Measurements from ENCODE around the gene SMC1B. TPM values are rescaled to one million over a fixed set of nuclear protein-coding genes. Genes with fewer than 3 reads are reported as not detected.
"Not testable (repeated sequence)": the region's sequence is repeated elsewhere in the genome, so short reads cannot be mapped to it uniquely, and the experiment has no call there.

Gene SMC1B
- total RNA-seq, 1 donor from 2014 or later: not detected

DNA sequence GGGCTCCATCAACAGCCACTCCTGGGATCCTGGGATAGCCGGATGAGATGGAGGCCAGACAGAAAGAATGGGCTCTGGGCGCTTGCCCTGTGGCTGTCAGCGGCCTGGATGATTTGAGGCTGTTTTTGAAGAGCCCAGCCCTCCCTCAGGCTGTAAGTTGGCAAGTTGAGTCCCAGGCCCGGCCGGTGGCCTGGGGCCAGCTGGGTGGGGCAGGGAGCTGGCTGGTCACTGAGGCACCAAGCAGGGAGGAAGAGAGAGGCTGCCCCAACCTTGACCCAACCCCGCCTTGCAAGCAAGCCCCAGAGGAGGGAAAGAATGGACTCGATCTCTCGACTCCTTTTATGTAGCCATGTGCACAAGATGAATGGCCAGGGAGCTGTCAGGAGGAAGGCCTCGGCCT lies 35.0 kb upstream of the SMC1B start:
- no peak overlapping the region for H3K27ac Mint-ChIP-seq
- H3K36me3 Mint-ChIP-seq (ENCODE audit: insufficient read depth): no peaks in the 10 kb centered on the region
- no peak for DNase-seq (ENCODE audit: low spot score, unreplicated experiment)
- peaks cover 9% of the 10 kb centered on the region for H3K4me1 Mint-ChIP-seq (ENCODE audit: low read depth)
- TF ChIP-seq, protein P1, sequence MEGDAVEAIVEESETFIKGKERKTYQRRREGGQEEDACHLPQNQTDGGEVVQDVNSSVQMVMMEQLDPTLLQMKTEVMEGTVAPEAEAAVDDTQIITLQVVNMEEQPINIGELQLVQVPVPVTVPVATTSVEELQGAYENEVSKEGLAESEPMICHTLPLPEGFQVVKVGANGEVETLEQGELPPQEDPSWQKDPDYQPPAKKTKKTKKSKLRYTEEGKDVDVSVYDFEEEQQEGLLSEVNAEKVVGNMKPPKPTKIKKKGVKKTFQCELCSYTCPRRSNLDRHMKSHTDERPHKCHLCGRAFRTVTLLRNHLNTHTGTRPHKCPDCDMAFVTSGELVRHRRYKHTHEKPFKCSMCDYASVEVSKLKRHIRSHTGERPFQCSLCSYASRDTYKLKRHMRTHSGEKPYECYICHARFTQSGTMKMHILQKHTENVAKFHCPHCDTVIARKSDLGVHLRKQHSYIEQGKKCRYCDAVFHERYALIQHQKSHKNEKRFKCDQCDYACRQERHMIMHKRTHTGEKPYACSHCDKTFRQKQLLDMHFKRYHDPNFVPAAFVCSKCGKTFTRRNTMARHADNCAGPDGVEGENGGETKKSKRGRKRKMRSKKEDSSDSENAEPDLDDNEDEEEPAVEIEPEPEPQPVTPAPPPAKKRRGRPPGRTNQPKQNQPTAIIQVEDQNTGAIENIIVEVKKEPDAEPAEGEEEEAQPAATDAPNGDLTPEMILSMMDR (IDR thresholded peaks at IDR 0.05; ENCODE audit: unreplicated experiment): no peak
- no peak overlapping the region for H3K4me3 Mint-ChIP-seq (ENCODE audit: low read depth)
- H3K27me3 Mint-ChIP-seq: peaks cover 12% of the 10 kb centered on the region
- no peaks in the 10 kb centered on the region for H3K9me3 Mint-ChIP-seq (ENCODE audit: low read depth)

DNA sequence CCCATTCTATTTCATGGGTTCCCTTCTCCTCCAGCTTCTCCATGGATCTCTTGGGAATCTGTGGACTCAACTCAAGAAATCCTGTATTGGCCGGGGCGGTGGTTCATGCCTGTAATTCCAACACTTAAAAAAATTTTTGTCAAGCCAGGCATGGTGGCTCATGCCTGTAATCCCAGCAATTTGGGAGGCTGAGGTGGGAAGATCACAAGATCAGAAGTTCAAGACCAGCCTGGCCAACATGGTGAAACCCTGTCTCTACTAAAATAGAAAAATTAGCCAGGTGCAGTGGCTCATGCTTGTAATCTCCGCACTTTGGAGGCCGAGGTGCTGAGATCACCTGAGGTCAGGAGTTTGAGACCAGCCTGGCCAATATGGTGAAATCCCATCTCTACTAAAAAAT lies 34.2 kb upstream of the SMC1B start:
- not testable (repeated sequence) for H3K4me1 Mint-ChIP-seq (ENCODE audit: low read depth); H3K27ac Mint-ChIP-seq; DNase-seq (ENCODE audit: low spot score, unreplicated experiment); H3K4me3 Mint-ChIP-seq (ENCODE audit: low read depth); H3K36me3 Mint-ChIP-seq (ENCODE audit: insufficient read depth); H3K9me3 Mint-ChIP-seq (ENCODE audit: low read depth)
- peaks cover 12% of the 10 kb centered on the region for H3K27me3 Mint-ChIP-seq

DNA sequence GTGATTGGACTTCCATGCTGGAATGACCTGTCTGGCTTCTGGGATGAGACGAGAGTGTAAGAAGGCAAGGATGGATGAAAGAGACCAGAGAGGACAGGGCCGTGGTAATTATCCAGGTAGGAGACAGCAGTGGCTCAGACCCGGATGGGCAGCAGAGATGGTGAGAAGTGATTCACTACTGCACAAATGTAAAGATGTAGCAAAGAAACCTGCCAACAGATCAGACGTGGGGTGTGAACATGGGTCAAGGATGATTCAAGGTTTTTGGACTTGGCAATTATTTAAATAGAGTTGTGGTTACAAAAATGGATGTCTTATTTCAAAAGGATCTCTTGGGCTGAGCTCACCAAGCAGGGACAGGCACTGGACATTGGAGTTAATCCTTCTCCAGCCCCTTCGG lies 32.8 kb upstream of the SMC1B start:
- H3K4me3 Mint-ChIP-seq (ENCODE audit: low read depth): no peak overlapping the region
- H3K9me3 Mint-ChIP-seq (ENCODE audit: low read depth): no peaks in the 10 kb centered on the region
- peaks cover 7% of the 10 kb centered on the region for H3K27me3 Mint-ChIP-seq
- no peak for DNase-seq (ENCODE audit: low spot score, unreplicated experiment)
- no peak overlapping the region for H3K27ac Mint-ChIP-seq
- peaks cover 18% of the 10 kb centered on the region for H3K4me1 Mint-ChIP-seq (ENCODE audit: low read depth)
- no peaks in the 10 kb centered on the region for H3K36me3 Mint-ChIP-seq (ENCODE audit: insufficient read depth)
- TF ChIP-seq, protein P1 (IDR thresholded peaks at IDR 0.05; ENCODE audit: unreplicated experiment): no peak

DNA sequence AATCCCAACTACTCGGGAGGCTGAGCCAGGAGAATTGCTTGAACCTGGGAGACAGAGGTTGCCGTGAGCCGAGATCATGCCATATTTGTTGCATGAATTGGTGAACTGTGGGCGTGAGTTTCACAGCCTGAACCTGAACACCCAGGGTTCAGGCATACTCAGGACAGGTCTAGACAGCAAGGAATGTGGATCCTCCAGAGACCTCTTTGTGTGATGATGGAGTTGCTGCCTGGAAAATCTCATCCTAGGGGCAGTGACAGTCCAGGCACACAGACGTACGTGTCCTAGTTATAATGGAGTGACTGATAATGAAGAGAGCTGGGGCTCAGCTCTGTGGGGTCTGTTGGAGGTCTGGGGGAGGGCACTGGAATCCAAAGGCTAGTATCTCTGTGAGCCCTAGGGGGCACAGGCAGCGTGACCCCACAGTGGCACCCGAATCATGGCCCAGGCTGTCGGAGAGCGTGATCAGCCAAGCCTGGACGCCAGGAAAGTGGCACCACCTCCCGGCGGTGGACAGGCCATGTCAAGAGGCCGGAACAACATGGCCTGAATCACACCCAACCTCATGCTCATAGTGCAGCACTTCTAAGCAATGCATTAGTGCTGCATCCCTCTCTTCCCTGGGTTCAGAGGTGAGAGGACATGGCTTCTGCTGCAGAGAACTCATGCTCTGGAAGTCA lies 31.8 kb upstream of the SMC1B start:
- DNase-seq (ENCODE audit: low spot score, unreplicated experiment): no peak
- Mint-ChIP-seq H3K36me3 (ENCODE audit: insufficient read depth) (no peaks in the 10 kb centered on the region), H3K27ac (no peak overlapping the region), H3K4me3 (ENCODE audit: low read depth) (no peak overlapping the region), H3K27me3 (peaks cover 3% of the 10 kb centered on the region), H3K9me3 (ENCODE audit: low read depth) (no peaks in the 10 kb centered on the region), H3K4me1 (ENCODE audit: low read depth) (peaks cover 26% of the 10 kb centered on the region)
- TF ChIP-seq, protein P1 (IDR thresholded peaks at IDR 0.05; ENCODE audit: unreplicated experiment): no peak

DNA sequence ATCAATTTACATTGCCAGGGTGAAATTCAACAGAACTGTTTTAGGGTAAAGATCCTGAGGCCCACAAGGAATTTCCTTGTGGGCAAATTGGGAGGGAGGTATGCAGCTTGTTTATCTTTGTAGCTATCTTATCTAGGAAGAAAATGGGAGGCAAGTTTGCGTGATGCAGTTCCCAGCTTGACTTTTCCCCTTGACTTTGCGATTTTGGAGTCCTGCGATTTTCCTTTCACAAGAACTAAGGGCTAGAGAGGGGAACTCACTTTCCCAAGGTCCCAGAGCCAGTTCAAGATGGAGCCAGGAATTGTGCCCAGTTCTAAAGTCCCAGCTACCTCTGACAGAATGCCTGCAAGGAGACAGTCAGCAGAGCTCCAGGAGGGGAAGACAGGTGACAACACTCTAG lies 30.8 kb upstream of the SMC1B start:
- TF ChIP-seq, protein P1 (IDR thresholded peaks at IDR 0.05; ENCODE audit: unreplicated experiment): no peak
- Mint-ChIP-seq H3K27me3 (peaks cover 3% of the 10 kb centered on the region), H3K9me3 (ENCODE audit: low read depth) (no peaks in the 10 kb centered on the region), H3K4me1 (ENCODE audit: low read depth) (peaks cover 26% of the 10 kb centered on the region), H3K27ac (no peak overlapping the region), H3K36me3 (ENCODE audit: insufficient read depth) (no peaks in the 10 kb centered on the region), H3K4me3 (ENCODE audit: low read depth) (no peak overlapping the region)
- no peak for DNase-seq (ENCODE audit: low spot score, unreplicated experiment)

DNA sequence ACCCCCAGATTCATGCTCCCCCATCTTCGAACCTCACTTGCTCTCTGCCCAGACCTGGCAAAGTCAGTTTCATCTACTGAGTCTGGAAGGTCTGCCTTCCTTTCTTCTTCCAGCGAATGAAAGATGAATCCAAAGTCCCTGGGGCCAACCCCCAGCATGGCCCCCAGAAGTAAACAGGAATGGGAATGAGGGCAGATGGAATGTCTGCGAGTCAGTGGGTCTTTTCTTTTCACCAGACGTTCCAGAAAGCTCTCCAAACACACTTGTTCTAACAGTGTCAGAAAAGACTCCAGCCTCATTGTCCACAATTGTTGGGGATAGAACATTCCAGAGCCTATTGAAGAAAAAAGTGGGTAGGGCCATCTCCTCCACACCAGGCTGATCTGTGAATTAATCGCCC lies 28.7 kb upstream of the SMC1B start:
- Mint-ChIP-seq H3K4me3 (ENCODE audit: low read depth) (no peak overlapping the region), H3K9me3 (ENCODE audit: low read depth) (no peaks in the 10 kb centered on the region), H3K27me3 (peaks cover 3% of the 10 kb centered on the region), H3K27ac (peak overlapping the region; percentile 52), H3K4me1 (ENCODE audit: low read depth) (peaks cover 26% of the 10 kb centered on the region), H3K36me3 (ENCODE audit: insufficient read depth) (no peaks in the 10 kb centered on the region)
- no peak for DNase-seq (ENCODE audit: low spot score, unreplicated experiment)
- TF ChIP-seq, protein P1 (IDR thresholded peaks at IDR 0.05; ENCODE audit: unreplicated experiment): no peak
